Hematopoietic multipotent progenitor cell treated with erythropoietin and hydrocortisone succinate and interleukin-3 and kit ligand, for 8 days (in vitro differentiated cells): ENCODE data around the gene SPRY2.

Experiments
- DNase-seq: peaks from one replicate; pipeline ENCODE4 v3.0.0-alpha.2; 2015

The SPRY2 gene

GRCh38 chr13:80312012-80312704 lies 28.8 kb downstream of the SPRY2 start:
- no peak for DNase-seq

- no peak for DNase-seq
Observed at GRCh38 chr13:80309926-80310325, 31.0 kb downstream of the SPRY2 start.

GRCh38 chr13:80307401-80307987 lies 33.4 kb downstream of the SPRY2 start:
- no peak for DNase-seq

GRCh38 chr13:80306337-80306972 lies 34.5 kb downstream of the SPRY2 start:
- no peak for DNase-seq

- no peak for DNase-seq
Observed at GRCh38 chr13:80305737-80306136, 35.2 kb downstream of the SPRY2 start.

GRCh38 chr13:80303225-80303811 lies 37.6 kb downstream of the SPRY2 start:
- no peak for DNase-seq

- DNase-seq, result no peak
Observed at GRCh38 chr13:80299046-80299445, 41.9 kb downstream of the SPRY2 start.

- DNase-seq, result no peak
Observed at GRCh38 chr13:80297503-80297902, 43.4 kb downstream of the SPRY2 start.

- no peak for DNase-seq
Observed at GRCh38 chr13:80297094-80297493, 43.8 kb downstream of the SPRY2 start.

- no peak for DNase-seq
Observed at GRCh38 chr13:80296638-80297037, 44.3 kb downstream of the SPRY2 start.

GRCh38 chr13:80290591-80290990 lies 50.3 kb downstream of the SPRY2 start:
- no peak for DNase-seq
